HAP-1 (cell line): ENCODE measurements around the gene STXBP5L.
"Not testable (repeated sequence)": the region's sequence is repeated elsewhere in the genome, so short reads cannot be mapped to it uniquely, and the experiment has no call there.

Experiments
- DNase-seq, 2 experiments: peaks; one replicate each; pipeline ENCODE4 v3.0.0-alpha.2; 2016 to 2020; ENCODE audit warnings: low spot score in 2 of 2
- H3K27me3 ChIP-seq: fragments of 250-450 bp; sonication (Bioruptor Pico); 2 replicates; pipeline ENCODE4 v1.5.1; 2020; ENCODE audit warnings: low read depth, mild to moderate bottlenecking, moderate library complexity
- H3K36me3 ChIP-seq: fragments of 250-450 bp; sonication (Bioruptor Pico); replicated peaks from 2 replicates; pipeline ENCODE4 v1.5.1; 2020; ENCODE audit warnings: mild to moderate bottlenecking
- H3K4me1 ChIP-seq: fragments of 250-450 bp; sonication (Bioruptor Pico); 2 replicates; pipeline ENCODE4 v1.5.1; 2020; ENCODE audit warnings: mild to moderate bottlenecking
- H3K4me3 ChIP-seq: fragments of 250-450 bp; sonication (Bioruptor Pico); 2 replicates; pipeline ENCODE4 v1.5.1; 2020; ENCODE audit warnings: mild to moderate bottlenecking, moderate library complexity
- H3K9me3 ChIP-seq: fragments of 250-450 bp; sonication (Bioruptor Pico); 2 replicates; pipeline ENCODE4 v1.5.1; 2020; ENCODE audit warnings: mild to moderate bottlenecking, moderate library complexity
- in situ Hi-C: fragments of 300-500 bp; cut with MboI; formaldehyde crosslinking; loops from 3 replicates; pipeline ENCODE4 v1.14.3; 2020; ENCODE audit warnings: low sequenced_read_pairs, inconsistent platforms, mixed read lengths

STXBP5L gene

DNA sequence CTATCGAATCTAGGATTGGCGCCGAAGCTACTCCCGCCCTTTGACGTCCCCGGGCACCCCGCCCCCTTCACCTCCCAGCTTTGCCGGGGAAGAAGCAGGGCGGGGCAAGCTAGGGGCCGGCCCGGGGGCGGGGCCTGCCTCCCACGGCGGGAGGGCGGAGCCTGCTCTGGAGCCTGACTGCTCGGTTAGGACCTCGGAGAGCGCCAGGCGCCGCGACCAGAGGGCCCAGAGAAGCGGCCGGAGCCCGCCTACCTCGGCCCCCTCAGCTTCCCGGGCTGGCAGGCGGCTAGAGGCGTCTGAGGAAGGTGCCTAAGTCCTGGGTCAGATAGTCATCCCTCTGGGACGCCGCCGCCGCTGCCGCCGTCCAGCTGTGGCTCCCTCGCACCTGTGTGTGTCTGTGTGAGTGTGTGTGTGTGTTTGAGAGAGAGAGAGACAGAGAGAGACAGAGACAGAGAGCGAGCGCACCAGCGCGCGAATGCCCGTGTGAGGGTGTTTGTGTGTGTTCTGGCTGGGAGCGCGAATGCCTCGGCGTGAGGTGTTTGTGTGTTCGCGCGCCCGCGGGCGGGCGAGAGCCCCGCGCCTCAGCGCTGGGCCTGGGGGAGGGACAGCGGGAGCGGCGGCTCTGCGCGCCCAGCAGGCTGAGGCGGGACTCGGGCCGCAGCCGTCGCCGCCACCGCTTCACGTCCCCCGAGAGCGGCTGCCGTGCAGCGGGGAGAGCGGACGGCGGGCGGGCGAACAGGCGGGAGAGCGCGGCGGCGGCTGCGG, at the start of gene STXBP5L:
TSS of gene STXBP5L (plus strand) at position 176 of the 765 bp plus-strand sequence. CDS start 1,374 bp downstream, outside the sequence.
- Histone ChIP-seq H3K4me1 (no peaks in the 10 kb centered on the region), H3K36me3 (no peaks in the 10 kb centered on the region), H3K27me3 (peaks cover 36% of the 10 kb centered on the region), H3K4me3 (peak within 1 kb of the TSS; percentile 26), H3K9me3 (no peaks in the 10 kb centered on the region)
- DNase-seq: peak; percentile 84 to 91
- in situ Hi-C loops: no loop called here

DNA sequence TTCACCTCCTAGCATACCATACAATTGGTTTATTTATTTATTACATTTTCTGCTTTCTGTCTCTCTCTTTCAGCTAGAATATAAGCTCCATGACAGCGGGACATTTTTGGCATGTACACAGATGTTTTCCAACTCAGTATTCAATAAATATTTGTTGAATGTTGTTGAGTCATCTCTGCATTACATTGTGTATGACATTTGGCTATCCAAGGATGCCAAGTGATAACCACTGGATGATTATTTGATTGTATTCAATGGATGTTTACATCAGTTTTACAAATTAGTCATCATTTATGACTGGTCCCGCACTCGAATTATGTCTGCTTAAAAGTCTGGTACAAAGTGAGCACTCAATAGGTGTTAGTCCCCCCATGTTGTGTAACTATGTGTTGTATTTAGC, 49.5 kb upstream of the STXBP5L start:
- Histone ChIP-seq H3K9me3 (no peaks in the 10 kb centered on the region), H3K27me3 (0 out of 2 replicates have a peak, but pooled peaks cover 3% of the 10 kb centered on the region), H3K4me1 (no peaks in the 10 kb centered on the region), H3K36me3 (no peaks in the 10 kb centered on the region), H3K4me3 (no peak overlapping the region)
- DNase-seq: no peak
- in situ Hi-C loops: no loop called here

DNA sequence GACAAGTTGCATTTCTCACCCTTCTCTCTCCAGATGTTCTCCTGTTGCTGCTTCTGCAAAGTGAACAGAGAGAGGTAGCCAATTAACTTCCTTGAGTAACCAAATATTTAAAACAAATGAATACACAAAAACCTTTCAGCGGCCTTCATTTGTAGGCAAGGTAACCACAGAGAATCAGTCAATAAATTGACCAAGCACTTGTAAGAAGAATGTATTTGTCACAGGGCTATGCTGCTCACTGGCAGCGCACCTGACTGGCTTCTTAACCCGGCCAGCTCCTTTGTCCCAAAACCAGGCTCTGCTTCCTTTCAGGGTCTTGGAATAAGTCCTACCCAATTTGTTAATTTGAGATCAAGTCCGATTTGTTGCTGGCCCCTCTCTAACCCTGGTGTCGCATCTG, 43.5 kb upstream of the STXBP5L start:
- Histone ChIP-seq H3K36me3 (no peaks in the 10 kb centered on the region), H3K4me3 (no peak overlapping the region), H3K9me3 (no peaks in the 10 kb centered on the region; the same call in 1 of the 2 replicates), H3K27me3 (0 out of 2 replicates have a peak, but pooled peaks cover 3% of the 10 kb centered on the region), H3K4me1 (no peaks in the 10 kb centered on the region)
- in situ Hi-C loops: no loop called here
- DNase-seq: no peak

DNA sequence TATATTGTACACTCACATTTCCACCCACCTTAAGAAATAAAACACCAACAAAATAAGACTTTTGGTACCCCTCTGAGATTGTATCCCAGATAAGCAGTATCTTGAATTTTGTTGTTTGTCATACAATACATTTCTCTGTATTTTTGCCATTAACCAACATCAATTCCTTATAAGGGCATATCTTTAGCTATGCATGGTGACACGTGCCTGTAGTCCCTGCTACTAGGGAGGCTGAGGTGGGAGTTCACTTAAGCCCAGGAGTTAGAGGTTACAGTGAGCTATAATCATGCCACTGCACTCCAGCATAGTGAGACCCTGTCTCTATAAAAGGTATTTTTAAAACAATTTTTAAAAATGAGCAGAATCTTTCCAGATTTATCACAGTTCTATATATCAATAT, 32.5 kb upstream of the STXBP5L start:
- Histone ChIP-seq H3K27me3 (no peaks in the 10 kb centered on the region; the same call in 1 of the 2 replicates), H3K36me3 (no peaks in the 10 kb centered on the region), H3K4me1 (no peaks in the 10 kb centered on the region), H3K4me3 (no peak overlapping the region), H3K9me3 (no peaks in the 10 kb centered on the region)
- in situ Hi-C loops: no loop called here
- no peak for DNase-seq

DNA sequence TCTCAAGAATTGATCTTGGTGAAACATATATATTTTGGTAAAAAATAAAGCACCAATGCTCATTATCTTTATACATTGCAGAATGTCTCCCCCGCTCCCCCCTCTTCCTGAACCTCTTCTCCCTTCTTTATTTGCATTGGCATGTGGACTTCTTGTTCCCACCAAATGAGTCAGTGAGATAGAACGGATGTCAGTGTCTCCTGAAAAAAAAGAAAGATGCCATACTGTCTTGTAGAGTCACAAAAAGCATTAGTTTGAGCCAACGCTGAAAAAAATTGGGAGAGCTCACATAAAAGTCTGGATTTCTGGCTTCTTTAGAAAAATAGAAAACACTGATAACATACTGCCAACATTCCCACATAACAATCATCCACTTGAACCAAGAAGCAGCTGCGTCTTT, 32.0 kb upstream of the STXBP5L start:
- no peaks in the 10 kb centered on the region for H3K4me1 ChIP-seq
- in situ Hi-C loops: no loop called here
- no peaks in the 10 kb centered on the region for H3K9me3 ChIP-seq
- no peaks in the 10 kb centered on the region; the same call in 1 of the 2 replicates for H3K27me3 ChIP-seq
- H3K36me3 ChIP-seq: no peaks in the 10 kb centered on the region
- DNase-seq: no peak
- H3K4me3 ChIP-seq: no peak overlapping the region

DNA sequence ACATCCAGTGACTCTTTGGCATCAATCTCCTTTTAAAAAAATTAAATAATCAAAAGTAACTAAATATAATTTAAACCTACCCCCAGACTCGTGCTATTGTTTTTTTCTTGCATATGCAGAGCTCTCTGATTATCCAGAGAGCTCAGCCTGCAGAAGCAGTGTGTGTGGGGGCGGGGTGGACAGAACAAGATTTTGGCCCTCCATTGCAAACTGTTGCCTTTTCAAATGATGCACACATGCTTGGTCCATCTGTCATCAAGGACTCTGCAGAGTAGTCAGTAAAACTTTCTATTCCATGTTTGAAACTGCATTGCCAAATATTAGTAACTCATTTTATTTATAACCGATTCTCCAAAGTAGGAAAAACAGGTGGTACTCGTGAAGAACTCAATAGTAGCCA, 28.6 kb upstream of the STXBP5L start:
- no peak overlapping the region for H3K4me3 ChIP-seq
- no peak for DNase-seq
- in situ Hi-C loops: no loop called here
- H3K9me3 ChIP-seq: no peaks in the 10 kb centered on the region
- H3K4me1 ChIP-seq: no peaks in the 10 kb centered on the region
- H3K36me3 ChIP-seq: no peaks in the 10 kb centered on the region
- peaks cover 3% of the 10 kb centered on the region for H3K27me3 ChIP-seq

DNA sequence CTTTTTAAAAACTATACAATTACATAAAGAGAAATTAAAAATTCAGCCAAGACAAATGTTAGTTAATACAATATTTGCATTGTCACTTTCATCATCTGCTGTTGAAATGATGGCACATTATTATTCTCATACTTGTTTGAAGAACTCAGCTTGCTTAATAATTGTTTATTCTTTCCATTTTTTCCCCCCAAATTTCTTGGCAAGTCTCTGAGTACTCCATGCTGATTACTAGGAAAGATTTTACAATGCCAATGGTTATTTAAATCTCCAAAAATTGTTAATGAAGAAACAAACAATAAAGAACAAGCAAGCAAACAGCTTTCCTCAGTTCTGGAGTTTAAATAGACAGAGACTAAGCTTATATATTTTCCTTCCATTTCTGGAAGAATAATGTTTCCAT, 15.1 kb upstream of the STXBP5L start:
- no peaks in the 10 kb centered on the region for H3K4me1 ChIP-seq
- H3K4me3 ChIP-seq: no peak overlapping the region
- in situ Hi-C loops: no loop called here
- H3K27me3 ChIP-seq: peaks cover 7% of the 10 kb centered on the region
- H3K36me3 ChIP-seq: no peaks in the 10 kb centered on the region
- DNase-seq: no peak
- H3K9me3 ChIP-seq: no peaks in the 10 kb centered on the region

DNA sequence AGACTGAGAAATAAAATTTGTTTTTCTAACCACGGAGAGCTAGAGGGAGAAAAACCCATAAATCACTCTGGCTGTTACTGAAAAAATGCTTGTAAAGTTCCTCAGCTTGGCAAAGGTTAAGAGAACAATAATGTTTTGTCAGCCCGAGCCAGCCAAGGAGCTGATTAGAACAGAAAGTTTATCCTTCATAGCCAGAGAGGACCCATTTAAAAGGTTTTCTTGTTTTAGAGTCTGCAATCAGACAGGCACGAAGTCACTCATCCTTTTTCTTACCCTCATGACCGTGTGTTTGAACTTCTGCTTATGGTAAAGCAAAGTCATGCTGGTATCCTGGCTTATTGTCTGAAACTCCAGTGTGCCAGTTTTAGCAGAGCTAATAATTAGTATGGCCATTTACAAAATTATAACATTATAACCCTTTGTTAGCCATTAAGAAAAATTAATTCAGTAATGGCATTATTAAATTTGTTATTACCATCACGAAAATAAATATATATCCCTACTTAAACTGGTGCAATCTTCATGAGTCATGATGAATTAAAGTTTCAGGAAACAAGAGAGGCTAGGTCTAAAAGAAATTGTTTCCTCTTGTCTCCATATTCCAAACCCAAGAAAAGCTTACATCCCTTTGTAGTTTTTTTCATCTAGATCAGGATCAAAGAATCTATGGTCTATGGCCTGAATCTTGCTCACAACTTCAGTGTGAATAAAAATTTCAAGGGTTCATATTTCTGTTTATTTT, 13.5 kb upstream of the STXBP5L start:
- Histone ChIP-seq H3K4me3 (no peak overlapping the region), H3K4me1 (no peaks in the 10 kb centered on the region), H3K36me3 (no peaks in the 10 kb centered on the region), H3K9me3 (no peaks in the 10 kb centered on the region), H3K27me3 (peaks cover 7% of the 10 kb centered on the region)
- in situ Hi-C loops: no loop called here
- DNase-seq: peak; percentile 10 to 24

DNA sequence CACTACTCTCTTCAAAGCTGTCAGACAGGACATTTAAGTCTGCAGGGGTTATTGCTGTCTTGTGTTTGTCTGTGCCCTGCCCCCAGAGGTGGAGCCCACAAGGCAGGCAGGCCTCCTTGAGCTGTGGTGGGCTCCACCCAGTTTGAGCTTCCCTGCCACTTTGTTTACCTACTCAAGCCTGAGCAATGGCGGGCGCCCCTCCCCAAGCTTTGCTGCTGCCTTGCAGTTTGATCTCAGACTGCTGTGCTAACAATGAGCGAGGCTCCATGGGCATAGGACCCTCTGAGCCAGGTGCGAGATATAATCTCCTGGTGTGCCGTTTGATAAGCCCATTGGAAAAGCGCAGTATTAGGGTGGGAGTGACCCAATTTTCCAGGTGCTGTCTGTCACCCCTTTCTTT, 6.3 kb upstream of the STXBP5L start:
- H3K9me3 ChIP-seq, H3K4me1 ChIP-seq, H3K27me3 ChIP-seq, in situ Hi-C loops, H3K4me3 ChIP-seq, H3K36me3 ChIP-seq, DNase-seq: not testable (repeated sequence)

DNA sequence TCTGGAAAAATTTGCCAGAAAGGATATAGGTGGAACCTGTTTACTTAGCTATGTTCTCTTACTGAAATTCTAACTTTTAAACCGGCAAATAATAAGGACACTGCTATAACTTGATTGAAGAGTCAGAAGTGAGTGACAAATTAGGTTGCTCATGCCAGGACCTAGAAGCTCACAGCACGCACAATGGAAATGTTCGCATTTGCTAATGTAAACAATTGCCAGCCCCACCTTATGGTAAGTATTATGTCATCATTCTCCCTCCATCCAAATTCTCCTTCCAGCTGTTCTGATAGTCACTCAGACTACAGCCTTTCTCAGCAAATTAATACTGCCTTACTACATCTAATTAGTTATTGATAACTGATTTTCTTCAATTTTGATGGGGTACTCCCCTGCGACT, 4.8 kb upstream of the STXBP5L start:
- in situ Hi-C loops: no loop called here
- Histone ChIP-seq H3K36me3 (no peaks in the 10 kb centered on the region), H3K27me3 (no peaks in the 10 kb centered on the region), H3K4me1 (no peaks in the 10 kb centered on the region), H3K9me3 (no peaks in the 10 kb centered on the region), H3K4me3 (no peak overlapping the region)
- no peak for DNase-seq

DNA sequence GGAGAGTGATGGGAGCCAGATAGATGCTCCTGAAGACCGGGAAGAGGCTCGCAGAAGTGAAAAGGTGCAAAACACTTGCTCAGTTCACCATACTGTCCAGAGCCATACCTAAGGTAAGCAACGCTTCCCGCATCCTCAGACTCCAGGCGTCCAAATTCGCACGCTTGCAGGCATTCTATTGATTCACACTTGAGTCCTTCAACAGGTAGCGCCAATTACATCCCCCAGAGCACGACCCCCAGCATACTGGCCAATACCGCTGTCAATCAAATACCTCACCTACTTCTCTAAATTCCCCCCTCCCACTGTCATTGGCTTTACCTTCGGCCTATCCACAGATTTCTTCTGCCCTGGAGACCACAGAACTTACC, 361 bp upstream of the STXBP5L start:
- in situ Hi-C loops: no loop called here
- Histone ChIP-seq H3K4me1 (no peaks in the 10 kb centered on the region), H3K9me3 (no peaks in the 10 kb centered on the region), H3K27me3 (peaks cover 33% of the 10 kb centered on the region), H3K36me3 (no peaks in the 10 kb centered on the region), H3K4me3 (no peak overlapping the region)
- DNase-seq: no peak

DNA sequence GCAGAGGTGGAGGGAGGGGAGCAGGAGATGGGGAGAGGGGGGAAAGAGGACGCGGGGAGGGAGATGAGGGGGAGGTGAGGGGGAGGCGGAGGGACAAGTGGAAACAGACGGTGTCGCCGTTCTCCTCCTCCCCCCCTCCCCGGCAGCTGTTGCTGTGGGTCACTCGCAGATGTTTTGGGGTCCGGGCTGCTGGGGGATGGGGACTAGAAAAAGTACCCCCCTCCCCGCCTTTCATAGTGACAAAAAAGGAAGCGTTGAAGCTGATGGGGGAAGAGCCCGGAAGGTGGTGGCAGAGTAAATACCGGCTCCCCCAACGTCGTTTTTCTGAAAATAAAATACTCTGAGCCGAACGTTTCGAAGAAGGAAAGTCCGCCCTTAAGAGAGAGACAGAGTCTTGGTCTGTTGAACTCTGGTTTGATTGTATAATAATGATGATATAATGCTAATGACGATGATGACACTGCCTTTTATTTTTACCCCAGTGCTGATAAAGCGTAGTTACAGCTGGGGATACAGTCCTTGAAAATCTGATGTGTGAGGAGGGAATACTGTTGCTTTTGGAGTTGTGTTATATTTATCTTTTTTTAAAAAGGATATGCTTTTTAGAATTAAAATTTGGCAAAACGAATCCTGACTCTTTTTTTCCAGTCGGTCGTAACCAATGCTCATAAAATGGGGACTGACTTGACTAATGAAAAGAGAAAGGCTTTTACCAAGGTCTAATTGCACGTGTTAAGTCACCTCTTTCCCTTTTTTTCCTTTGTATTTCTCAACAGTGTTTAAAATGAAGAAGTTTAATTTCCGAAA, 993 bp downstream of the STXBP5L start:
- Histone ChIP-seq H3K27me3 (peaks cover 36% of the 10 kb centered on the region), H3K9me3 (no peaks in the 10 kb centered on the region), H3K36me3 (no peaks in the 10 kb centered on the region), H3K4me1 (no peaks in the 10 kb centered on the region), H3K4me3 (no peak overlapping the region)
- no peak for DNase-seq
- in situ Hi-C loops: no loop called here

DNA sequence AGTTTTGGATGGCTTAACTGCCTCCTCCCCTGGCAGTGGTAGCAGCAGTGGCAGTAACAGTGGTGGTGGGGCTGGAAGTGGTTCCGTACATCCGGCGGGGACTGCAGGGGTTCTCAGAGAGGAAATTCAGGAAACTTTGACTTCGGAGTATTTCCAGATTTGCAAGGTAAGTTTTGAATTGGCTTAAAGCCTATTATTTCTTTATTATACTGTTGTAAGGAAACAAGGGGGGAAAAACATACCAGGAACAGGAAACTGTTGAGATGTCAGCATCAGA, 1.5 kb downstream of the STXBP5L start:
- H3K27me3 ChIP-seq: peaks cover 37% of the 10 kb centered on the region
- no peaks in the 10 kb centered on the region for H3K36me3 ChIP-seq
- no peak for DNase-seq
- H3K9me3 ChIP-seq: no peaks in the 10 kb centered on the region
- in situ Hi-C loops: no loop called here
- H3K4me1 ChIP-seq: no peaks in the 10 kb centered on the region
- H3K4me3 ChIP-seq: no peak overlapping the region

DNA sequence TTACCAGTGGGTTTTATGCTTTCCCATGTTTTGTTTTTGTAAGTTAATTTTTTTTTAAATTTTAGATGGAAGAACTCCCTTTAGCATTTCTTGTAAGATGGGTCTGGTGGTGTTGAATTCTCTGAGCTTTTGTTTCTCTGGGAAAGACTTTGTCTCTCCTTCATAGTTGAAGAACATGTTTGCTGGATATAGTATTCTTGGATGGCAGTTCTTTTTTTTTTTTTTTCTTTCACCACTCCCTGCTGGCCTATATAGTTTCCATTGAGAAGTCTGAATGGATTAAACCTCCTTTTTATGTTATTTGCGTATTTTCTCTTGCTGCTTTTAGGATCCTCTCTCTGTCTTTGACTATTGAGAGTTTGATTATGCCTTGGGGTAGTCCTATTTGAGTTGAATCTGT, 18.1 kb downstream of the STXBP5L start:
- DNase-seq: no peak
- H3K4me3 ChIP-seq: no peak overlapping the region
- H3K9me3 ChIP-seq: no peaks in the 10 kb centered on the region
- H3K4me1 ChIP-seq: no peaks in the 10 kb centered on the region
- in situ Hi-C loops: no loop called here
- no peaks in the 10 kb centered on the region for H3K36me3 ChIP-seq
- no peaks in the 10 kb centered on the region for H3K27me3 ChIP-seq
